ENCODE measurements around the gene MUSTN1.

DNA sequence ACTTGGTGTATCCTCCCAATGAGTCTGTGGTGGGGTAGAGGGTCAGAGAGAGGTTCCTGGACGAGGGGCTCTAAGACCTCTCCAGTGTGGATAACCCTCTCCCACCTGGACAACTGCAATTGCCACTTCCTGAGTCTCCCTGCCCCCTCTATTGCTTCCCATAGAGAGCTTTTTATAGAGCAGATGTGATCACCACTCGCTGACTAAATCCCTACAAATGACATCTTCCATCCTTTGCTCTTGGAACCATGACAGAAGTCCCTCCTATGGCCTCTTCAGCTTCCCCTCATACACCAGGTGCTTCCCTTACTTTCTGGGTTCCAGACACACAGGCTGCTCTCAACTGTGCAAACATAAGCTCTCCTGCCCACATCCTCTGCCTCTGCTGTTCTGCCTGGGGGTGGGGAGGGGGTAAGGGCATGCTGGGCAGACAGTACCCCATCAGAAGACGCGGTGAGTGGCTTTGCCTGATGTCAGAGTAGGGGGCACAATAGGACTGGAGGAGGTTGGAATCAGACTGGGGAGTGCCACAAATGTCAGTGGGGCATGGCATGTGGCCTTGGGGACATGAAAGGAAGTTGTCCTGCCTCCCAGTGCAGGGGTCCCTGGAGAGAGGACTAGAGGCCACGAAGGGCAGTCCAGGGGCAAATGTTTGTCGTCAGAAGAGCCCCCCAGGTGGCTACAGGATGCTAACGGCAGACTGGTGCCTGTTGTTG lies 25.0 kb downstream of the MUSTN1 start:
- no peak for TF ChIP-seq CTCF (conservative IDR thresholded peaks at IDR 0.05)
- TF ChIP-seq ZFX (IDR thresholded peaks at IDR 0.05) = no peak
